HepG2 (cell line): ENCODE results near the gene RAB11FIP5. TPM values are rescaled to one million over a fixed set of nuclear protein-coding genes. Genes with fewer than 3 reads are reported as not detected.

Experiments
- ARID2 ChIP-seq: sonication (generic); formaldehyde crosslinking; IDR thresholded peaks from 2 replicates; pipeline ENCODE4 v1.8.1; 2022; ENCODE audit warnings: mild to moderate bottlenecking, missing genetic modification reagents, borderline replicate concordance
- CENPT ChIP-seq: sonication (generic); formaldehyde crosslinking; IDR thresholded peaks from 2 replicates; pipeline ENCODE4 v1.8.0; 2022; ENCODE audit warnings: low read depth, mild to moderate bottlenecking, moderate library complexity, missing genetic modification reagents
- FLYWCH1 ChIP-seq: sonication (generic); formaldehyde crosslinking; IDR thresholded peaks from 2 replicates; pipeline ENCODE4 v1.8.1; 2023; ENCODE audit warnings: mild to moderate bottlenecking, missing genetic modification reagents
- HNRNPLL ChIP-seq: fragments of 200-400 bp; formaldehyde crosslinking; IDR thresholded peaks from 2 replicates; pipeline ENCODE4 v1.6.1; 2017; ENCODE audit warnings: mild to moderate bottlenecking, low read depth, low read length; ENCODE audit not compliant: poor library complexity, severe bottlenecking
- HOXA9 ChIP-seq: sonication (generic); formaldehyde crosslinking; IDR thresholded peaks from 2 replicates; pipeline ENCODE4 v1.8.1; 2022; ENCODE audit warnings: missing genetic modification reagents, mild to moderate bottlenecking, moderate library complexity, borderline replicate concordance
- KDM6A ChIP-seq: IDR thresholded peaks from 2 replicates; pipeline ENCODE4 v1.6.1; 2016; ENCODE audit warnings: low read depth
- ZNF335 ChIP-seq: sonication (generic); formaldehyde crosslinking; IDR thresholded peaks from 2 replicates; pipeline ENCODE4 v1.4.0; 2020; ENCODE audit warnings: missing genetic modification reagents
- ZNF44 ChIP-seq: sonication (generic); formaldehyde crosslinking; IDR thresholded peaks from 2 replicates; pipeline ENCODE4 v1.5.1; 2020; ENCODE audit warnings: mild to moderate bottlenecking, missing genetic modification reagents
- ZNF782 ChIP-seq: sonication (generic); formaldehyde crosslinking; IDR thresholded peaks from 2 replicates; pipeline ENCODE4 v1.4.0; 2020; ENCODE audit warnings: missing genetic modification reagents, mild to moderate bottlenecking, borderline replicate concordance
- polyA plus RNA-seq, 8 experiments: library from polyadenylated mRNA; depleted of rRNA in 3 of 8; stranded (reverse) in 7 of 8; unstranded in 1 of 8; fragments of >200 nt; fragmentation: Illumina TruSeq in 4 of 8; extraction: Trizol in 4 of 8; gene quantifications; 2 replicates each; pipeline versions ENCODE4 v1.2.1 to v1.2.3, GENCODE V29; 2011 to 2016; ENCODE audit warnings: low read depth in 4 of 8, missing spikeins in 1 of 8, mixed read lengths in 1 of 8; ENCODE audit not compliant: insufficient read depth in 1 of 8
- total RNA-seq, 5 experiments: library from RNA; depleted of rRNA; stranded (reverse); fragments of >200 nt; fragmentation: Illumina TruSeq; extraction: Trizol; gene quantifications; 2 replicates each; pipeline ENCODE4 v1.2.3, GENCODE V29; 2016; ENCODE audit warnings: low read depth in 1 of 5
- TF ChIP-seq, protein P1 (sequence below): sonication (generic); formaldehyde crosslinking; IDR thresholded peaks from 2 replicates; pipeline ENCODE4 v1.4.0; 2020; ENCODE audit warnings: mild to moderate bottlenecking, missing genetic modification reagents
- TF ChIP-seq, protein P2 (sequence below): sonication (generic); formaldehyde crosslinking; IDR thresholded peaks from 2 replicates; pipeline ENCODE4 v1.4.0; 2020; ENCODE audit warnings: mild to moderate bottlenecking, missing genetic modification reagents
- TF ChIP-seq, protein P3 (sequence below): sonication (generic); formaldehyde crosslinking; conservative IDR thresholded peaks from 2 replicates; pipeline ENCODE4 v1.8.1; 2023; ENCODE audit warnings: missing genetic modification reagents
- TF ChIP-seq, protein P4 (sequence below): sonication (generic); formaldehyde crosslinking; IDR thresholded peaks from 2 replicates; pipeline ENCODE4 v1.4.0; 2020; ENCODE audit warnings: mild to moderate bottlenecking, missing genetic modification reagents
- TF ChIP-seq, protein P5 (sequence below), 2 experiments: fragments of 450-650 bp in 1 of 2; sonication (generic) in 1 of 2; formaldehyde crosslinking; IDR thresholded peaks; 2 replicates each; pipeline versions ENCODE4 v1.5.0 to v1.8.0; 2020 to 2022; ENCODE audit warnings: mild to moderate bottlenecking in 1 of 2, missing genetic modification reagents in 1 of 2
- TF ChIP-seq, protein P6 (sequence below), 2 experiments: sonication (generic) in 1 of 2; formaldehyde crosslinking in 1 of 2; IDR thresholded peaks; 2 replicates each; pipeline versions ENCODE4 v1.4.0 to v1.6.1; 2016 to 2020; ENCODE audit warnings: borderline replicate concordance in 1 of 2, low read depth in 1 of 2, mild to moderate bottlenecking in 1 of 2, missing genetic modification reagents in 1 of 2

Gene RAB11FIP5
- total and polyA plus RNA-seq, 2 of the 13 experiments (the other 11 are each of a cell fraction or from before 2014, with no cell fraction given): 9.4 to 22.9 TPM

DNA sequence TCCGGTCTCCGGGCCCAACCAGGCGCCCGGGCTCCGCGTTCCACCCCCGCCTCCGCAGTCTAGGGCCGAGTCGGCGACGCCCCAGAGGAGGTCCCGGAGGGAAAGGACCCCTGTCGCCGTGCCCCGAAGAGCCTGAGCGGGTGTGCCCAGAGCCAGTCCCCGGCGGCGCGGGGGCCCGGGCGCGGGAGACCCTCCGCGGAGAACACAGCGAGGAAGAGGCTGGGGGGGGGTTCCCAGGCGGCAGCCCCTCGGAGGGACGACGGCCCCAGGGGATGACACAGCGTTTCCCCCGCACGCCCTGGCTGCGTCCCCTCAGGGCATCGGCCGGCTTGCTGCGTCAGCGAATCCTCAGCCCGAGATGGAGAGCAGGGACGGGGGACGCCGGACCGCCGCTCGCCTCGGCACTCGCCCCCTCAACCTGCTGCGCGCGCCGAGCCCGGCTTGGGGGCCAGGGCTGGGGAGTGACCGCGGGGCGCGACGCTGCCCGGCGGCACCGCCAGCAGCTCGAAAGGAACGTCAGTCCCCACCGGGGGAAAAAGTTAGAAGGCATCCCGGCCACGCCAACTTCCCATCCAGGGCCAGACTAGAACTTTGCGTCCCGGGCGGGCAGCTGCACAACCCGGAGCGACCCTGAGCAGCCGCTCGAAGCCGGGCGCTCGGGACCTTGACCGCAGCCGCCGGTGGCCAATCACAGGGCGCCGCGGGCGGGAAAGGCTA is 41.9 kb downstream of the RAB11FIP5 start (continued):
- TF ChIP-seq, protein P1, sequence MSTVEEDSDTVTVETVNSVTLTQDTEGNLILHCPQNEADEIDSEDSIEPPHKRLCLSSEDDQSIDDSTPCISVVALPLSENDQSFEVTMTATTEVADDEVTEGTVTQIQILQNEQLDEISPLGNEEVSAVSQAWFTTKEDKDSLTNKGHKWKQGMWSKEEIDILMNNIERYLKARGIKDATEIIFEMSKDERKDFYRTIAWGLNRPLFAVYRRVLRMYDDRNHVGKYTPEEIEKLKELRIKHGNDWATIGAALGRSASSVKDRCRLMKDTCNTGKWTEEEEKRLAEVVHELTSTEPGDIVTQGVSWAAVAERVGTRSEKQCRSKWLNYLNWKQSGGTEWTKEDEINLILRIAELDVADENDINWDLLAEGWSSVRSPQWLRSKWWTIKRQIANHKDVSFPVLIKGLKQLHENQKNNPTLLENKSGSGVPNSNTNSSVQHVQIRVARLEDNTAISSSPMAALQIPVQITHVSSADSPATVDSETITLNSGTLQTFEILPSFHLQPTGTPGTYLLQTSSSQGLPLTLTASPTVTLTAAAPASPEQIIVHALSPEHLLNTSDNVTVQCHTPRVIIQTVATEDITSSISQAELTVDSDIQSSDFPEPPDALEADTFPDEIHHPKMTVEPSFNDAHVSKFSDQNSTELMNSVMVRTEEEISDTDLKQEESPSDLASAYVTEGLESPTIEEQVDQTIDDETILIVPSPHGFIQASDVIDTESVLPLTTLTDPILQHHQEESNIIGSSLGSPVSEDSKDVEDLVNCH (CRISPR knock-in tag): no peak
- TF ChIP-seq CENPT (CRISPR knock-in tag): peak; percentile 80; the same call in 1 of the 2 replicates
- TF ChIP-seq, protein P2, sequence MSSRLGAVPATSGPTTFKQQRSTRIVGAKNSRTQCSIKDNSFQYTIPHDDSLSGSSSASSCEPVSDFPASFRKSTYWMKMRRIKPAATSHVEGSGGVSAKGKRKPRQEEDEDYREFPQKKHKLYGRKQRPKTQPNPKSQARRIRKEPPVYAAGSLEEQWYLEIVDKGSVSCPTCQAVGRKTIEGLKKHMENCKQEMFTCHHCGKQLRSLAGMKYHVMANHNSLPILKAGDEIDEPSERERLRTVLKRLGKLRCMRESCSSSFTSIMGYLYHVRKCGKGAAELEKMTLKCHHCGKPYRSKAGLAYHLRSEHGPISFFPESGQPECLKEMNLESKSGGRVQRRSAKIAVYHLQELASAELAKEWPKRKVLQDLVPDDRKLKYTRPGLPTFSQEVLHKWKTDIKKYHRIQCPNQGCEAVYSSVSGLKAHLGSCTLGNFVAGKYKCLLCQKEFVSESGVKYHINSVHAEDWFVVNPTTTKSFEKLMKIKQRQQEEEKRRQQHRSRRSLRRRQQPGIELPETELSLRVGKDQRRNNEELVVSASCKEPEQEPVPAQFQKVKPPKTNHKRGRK (CRISPR knock-in tag): no peak
- TF ChIP-seq FLYWCH1 (CRISPR knock-in tag): no peak
- no peak for TF ChIP-seq KDM6A (CRISPR knock-in tag)
- peak; percentile 92 for TF ChIP-seq ZNF782
- no peak for TF ChIP-seq HNRNPLL
- TF ChIP-seq, protein P3, sequence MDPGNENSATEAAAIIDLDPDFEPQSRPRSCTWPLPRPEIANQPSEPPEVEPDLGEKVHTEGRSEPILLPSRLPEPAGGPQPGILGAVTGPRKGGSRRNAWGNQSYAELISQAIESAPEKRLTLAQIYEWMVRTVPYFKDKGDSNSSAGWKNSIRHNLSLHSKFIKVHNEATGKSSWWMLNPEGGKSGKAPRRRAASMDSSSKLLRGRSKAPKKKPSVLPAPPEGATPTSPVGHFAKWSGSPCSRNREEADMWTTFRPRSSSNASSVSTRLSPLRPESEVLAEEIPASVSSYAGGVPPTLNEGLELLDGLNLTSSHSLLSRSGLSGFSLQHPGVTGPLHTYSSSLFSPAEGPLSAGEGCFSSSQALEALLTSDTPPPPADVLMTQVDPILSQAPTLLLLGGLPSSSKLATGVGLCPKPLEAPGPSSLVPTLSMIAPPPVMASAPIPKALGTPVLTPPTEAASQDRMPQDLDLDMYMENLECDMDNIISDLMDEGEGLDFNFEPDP (CRISPR knock-in tag): no peak
- no peak; the same call in 1 of the 2 replicates for TF ChIP-seq HOXA9
- no peak for TF ChIP-seq ZNF335 (CRISPR knock-in tag)
- TF ChIP-seq ARID2: no peak
- no peak for TF ChIP-seq ZNF44
- TF ChIP-seq, protein P4, sequence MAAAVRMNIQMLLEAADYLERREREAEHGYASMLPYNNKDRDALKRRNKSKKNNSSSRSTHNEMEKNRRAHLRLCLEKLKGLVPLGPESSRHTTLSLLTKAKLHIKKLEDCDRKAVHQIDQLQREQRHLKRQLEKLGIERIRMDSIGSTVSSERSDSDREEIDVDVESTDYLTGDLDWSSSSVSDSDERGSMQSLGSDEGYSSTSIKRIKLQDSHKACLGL (CRISPR knock-in tag): peak; percentile 18
- TF ChIP-seq, protein P5, sequence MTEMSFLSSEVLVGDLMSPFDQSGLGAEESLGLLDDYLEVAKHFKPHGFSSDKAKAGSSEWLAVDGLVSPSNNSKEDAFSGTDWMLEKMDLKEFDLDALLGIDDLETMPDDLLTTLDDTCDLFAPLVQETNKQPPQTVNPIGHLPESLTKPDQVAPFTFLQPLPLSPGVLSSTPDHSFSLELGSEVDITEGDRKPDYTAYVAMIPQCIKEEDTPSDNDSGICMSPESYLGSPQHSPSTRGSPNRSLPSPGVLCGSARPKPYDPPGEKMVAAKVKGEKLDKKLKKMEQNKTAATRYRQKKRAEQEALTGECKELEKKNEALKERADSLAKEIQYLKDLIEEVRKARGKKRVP (CRISPR knock-in tag; IDR thresholded peaks at IDR 0.05): no peak
- TF ChIP-seq, protein P6, sequence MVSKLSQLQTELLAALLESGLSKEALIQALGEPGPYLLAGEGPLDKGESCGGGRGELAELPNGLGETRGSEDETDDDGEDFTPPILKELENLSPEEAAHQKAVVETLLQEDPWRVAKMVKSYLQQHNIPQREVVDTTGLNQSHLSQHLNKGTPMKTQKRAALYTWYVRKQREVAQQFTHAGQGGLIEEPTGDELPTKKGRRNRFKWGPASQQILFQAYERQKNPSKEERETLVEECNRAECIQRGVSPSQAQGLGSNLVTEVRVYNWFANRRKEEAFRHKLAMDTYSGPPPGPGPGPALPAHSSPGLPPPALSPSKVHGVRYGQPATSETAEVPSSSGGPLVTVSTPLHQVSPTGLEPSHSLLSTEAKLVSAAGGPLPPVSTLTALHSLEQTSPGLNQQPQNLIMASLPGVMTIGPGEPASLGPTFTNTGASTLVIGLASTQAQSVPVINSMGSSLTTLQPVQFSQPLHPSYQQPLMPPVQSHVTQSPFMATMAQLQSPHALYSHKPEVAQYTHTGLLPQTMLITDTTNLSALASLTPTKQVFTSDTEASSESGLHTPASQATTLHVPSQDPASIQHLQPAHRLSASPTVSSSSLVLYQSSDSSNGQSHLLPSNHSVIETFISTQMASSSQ (IDR thresholded peaks at IDR 0.05; ENCODE audit: low read depth): no peak
- TF ChIP-seq, protein P6 (CRISPR knock-in tag; IDR thresholded peaks at IDR 0.05; ENCODE audit: borderline replicate concordance): no peak; the same call in 1 of the 2 replicates
